OCI-LY1 (cell line): ENCODE measurements around the gene GKN2.

ENCODE experiments used
- EZH2 ChIP-seq: fragments of 200-600 bp; sonication (generic), shearing (Covaris generic); IDR thresholded peaks from 2 replicates; pipeline ENCODE4 v1.8.0; 2017; ENCODE audit warnings: borderline replicate concordance, mixed run types, mild to moderate bottlenecking, antibody characterized with exemption, low read length, moderate library complexity, mixed read lengths
- TF ChIP-seq, protein P1 (sequence below): fragments of 200-600 bp; sonication (generic), shearing (Covaris generic); IDR thresholded peaks from 2 replicates; pipeline ENCODE4 v1.5.1; 2017; ENCODE audit warnings: mild to moderate bottlenecking, antibody characterized with exemption, low read length, moderate library complexity, mixed read lengths

GRCh38 chr2:68931799-68932198 is 20.9 kb downstream of the GKN2 start:
- TF ChIP-seq, protein P1, sequence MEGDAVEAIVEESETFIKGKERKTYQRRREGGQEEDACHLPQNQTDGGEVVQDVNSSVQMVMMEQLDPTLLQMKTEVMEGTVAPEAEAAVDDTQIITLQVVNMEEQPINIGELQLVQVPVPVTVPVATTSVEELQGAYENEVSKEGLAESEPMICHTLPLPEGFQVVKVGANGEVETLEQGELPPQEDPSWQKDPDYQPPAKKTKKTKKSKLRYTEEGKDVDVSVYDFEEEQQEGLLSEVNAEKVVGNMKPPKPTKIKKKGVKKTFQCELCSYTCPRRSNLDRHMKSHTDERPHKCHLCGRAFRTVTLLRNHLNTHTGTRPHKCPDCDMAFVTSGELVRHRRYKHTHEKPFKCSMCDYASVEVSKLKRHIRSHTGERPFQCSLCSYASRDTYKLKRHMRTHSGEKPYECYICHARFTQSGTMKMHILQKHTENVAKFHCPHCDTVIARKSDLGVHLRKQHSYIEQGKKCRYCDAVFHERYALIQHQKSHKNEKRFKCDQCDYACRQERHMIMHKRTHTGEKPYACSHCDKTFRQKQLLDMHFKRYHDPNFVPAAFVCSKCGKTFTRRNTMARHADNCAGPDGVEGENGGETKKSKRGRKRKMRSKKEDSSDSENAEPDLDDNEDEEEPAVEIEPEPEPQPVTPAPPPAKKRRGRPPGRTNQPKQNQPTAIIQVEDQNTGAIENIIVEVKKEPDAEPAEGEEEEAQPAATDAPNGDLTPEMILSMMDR, result no peak
- no peak for TF ChIP-seq EZH2
